Stimulated activated CD8-positive, alpha-beta memory T cell treated with anti-CD3 and anti-CD28 coated beads, Interleukin-7, amount 100 ng/mL, for 1 hour (primary cell): Measurements from ENCODE around the gene LZIC.
A peak's percentile ranks its signal among the peaks of the same experiment; 100 is the strongest.

ENCODE experiments used
- DNase-seq, 2 donors: peaks; one replicate each; pipeline ENCODE4 v3.0.0-alpha.2; 2020; ENCODE audit warnings: low read depth in 2 of 2

Gene LZIC

GRCh38 chr1:9910423-9911178 lies 32.6 kb downstream of the LZIC start:
- DNase-seq = peak; percentile 100

DNA sequence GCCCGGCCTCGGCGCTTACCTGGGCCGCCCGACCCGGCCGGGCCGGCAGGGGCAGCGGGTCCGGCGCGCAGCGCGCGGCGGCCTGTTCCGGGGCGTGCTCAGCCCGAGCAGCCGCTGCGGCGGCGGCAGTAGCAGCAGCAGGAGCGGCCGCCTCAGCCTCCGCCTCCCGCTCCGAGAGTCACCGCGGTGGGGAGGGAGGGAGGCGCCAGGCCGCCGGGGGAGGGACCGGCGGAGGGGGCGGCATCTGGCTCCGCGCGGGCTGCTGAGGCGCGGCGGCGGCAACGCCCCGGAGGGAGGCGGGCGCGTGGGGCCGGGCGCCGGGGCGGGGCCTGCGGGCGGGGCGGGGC lies 33.1 kb downstream of the LZIC start, which contains the start of gene CTNNBIP1:
CTNNBIP1 (minus strand) TSS at position 194 of the 347 bp plus-strand sequence. CDS start 38,205 bp downstream, outside the sequence.
- no peak for DNase-seq

GRCh38 chr1:9909234-9910046 lies 33.8 kb downstream of the LZIC start:
- no peak for DNase-seq

GRCh38 chr1:9908871-9909233 lies 34.3 kb downstream of the LZIC start:
- no peak for DNase-seq

- DNase-seq = no peak
Observed at GRCh38 chr1:9907441-9907840, 35.8 kb downstream of the LZIC start.

- no peak for DNase-seq
Observed at GRCh38 chr1:9906466-9906865, 36.7 kb downstream of the LZIC start.

DNA sequence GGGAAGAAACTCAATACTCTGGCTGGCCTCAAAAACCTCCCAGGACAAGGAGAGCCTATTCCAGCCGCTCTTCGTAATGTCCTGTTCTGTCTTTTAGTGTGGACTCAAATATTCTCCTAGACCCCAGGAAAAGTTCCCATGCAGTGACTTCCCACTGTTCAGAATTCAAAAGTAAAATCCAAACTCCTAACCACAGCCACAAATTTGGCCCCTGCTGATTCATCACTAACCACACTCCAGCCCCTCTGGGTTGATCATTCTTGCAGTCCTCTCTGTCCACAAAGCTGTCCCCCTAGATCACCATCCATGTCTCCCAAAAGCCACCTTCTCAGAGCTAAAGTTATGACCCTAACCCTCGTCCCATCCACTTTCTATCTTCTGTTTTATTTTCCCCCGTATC lies 38.2 kb downstream of the LZIC start:
- no peak for DNase-seq

DNA sequence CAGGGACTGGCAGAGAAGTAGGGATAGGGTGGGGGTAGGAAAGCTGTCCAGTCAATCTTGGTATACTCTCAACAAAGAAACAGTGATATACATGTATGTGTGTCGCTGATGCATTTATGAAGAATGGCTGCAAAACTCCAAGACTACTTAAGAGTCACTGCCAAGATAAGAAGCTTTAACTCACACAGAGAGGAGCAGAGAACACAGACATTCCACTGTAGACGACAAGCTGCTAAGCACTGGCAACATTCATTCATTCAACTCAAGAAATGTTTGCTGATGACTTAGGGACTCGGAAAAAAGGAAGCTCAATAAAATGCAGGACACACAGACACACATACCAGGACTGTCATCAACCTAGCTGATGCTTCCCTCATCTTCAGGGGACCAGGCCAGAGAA lies 38.6 kb downstream of the LZIC start:
- no peak for DNase-seq

GRCh38 chr1:9903801-9904527 lies 39.2 kb downstream of the LZIC start:
- DNase-seq = no peak

DNA sequence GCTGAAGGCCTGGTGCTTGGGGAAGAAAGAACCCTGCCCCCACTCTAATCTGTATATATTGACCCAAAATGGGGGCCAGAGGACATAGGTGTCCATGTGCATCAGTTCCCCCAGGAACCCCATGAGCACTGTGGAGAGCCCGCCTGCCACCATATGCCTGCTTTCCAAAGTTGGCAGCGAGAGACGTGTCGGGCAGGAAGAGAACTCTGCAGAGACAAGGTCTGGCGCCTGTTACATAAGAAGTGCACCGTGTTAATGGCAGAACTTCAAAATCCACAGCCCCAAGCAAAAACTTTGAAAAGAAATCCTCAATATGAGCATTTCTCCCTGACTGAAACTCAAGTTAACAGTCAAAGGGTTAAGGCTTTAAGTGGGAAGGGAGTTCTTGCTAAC lies 41.1 kb downstream of the LZIC start:
- DNase-seq = no peak

DNA sequence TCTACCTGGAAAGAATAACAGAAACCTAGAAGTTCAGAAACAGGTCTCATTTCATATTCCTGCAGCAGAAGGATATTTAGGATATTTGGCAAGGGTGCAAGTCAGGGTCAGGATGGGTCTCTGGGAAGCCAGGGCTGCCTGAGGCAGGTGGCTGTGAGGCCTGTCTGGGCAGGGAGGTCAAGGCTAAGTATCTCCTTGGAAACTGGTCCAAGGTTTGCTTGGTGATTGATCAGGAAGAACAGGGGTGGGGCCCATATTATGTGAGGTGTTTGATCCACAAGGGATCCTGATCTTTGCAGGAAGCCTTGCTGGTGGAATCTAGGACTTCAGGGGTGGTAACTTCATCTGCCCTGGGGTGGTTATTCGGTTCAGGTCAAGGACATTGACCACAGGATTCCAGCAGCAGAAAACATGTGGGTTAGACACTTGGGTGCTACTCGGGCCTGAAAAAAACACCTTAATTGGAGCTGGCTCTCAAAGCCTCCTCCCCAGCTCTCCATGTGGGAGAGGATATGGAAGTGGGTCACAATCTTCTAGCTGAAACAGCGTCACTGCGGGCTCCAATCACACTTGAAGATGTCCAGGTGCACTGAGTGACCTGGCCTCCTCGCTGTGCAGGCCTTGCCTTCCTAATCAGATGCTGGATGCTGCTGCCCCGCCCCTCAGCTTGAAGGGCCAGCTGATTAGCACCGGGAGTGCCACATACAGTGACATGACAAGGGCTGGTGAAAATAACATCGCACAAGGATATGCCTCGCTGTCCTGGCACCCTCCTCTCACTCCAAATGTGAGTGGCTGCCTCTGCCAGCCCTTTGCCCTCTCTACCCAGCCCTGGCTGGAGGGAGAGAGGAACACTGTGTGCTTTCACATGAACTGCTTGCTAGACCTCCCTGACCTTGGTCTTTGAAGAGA lies 41.8 kb downstream of the LZIC start:
- no peak for DNase-seq

GRCh38 chr1:9900142-9901043 lies 42.8 kb downstream of the LZIC start:
- DNase-seq = no peak

GRCh38 chr1:9894115-9894514 lies 49.1 kb downstream of the LZIC start:
- no peak for DNase-seq

DNA sequence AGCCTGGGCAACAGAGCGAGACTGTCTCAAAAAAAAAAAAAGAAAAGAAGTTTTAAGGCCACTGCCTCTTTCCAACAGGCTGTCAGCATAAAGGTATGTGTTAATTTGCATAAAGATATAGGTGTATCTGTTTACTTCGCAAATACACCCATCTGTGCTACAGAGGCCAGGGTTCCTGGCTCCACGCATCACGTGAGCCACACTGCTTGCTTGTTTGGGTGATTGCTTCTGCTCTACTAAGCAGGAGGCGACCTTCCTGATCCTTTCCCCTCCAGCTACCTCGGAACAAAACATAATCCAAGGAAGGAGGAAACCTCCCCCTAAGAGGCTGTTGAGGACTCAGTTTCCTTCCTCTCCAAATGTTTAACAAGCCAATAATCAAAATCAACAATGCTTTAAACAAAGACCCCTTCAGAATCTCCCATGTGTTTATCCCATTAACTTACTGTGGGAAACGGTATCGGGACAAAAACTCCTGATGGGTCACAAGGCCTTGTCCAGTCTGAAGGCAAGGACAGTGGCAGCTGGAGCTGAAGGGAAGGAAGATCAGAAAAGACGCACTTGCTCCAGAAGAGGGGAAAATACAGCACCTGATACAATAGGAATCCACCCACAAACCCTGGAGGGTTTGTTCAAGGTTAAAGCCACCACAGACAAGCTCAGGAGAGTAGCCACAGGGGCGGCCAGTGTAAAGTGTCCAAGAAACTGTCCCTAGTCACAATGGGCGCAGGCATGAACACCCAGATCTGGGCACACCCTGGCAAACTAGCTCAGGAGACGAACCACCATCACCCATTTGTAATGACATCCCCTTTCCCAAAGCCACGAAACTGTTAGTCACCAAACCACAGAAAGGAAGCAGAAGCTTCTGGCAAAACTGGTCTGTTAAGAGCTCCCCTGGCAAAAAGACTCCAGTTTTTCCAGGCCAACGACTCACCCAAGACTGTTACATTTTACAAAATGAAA lies 50.3 kb downstream of the LZIC start:
- no peak for DNase-seq

DNA sequence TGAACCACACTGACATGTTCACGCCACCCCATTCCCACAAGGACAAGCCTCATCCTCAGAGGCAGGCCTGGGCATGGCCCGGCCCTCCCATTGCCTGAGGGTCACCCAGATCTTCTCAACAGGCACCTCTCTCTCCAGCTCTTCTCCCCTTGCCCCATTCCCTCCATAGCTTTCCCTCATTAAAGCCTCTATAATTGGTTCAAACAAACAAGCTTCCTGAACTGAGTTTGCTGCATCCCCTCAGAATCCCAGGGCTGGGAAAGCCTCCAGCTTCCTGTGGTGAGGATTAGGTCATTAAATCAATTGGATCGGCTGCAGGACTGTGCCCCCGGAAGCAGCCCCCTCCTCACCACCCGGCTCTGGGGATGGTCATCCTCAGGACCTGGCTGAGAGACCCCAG lies 52.0 kb downstream of the LZIC start:
- no peak for DNase-seq

DNA sequence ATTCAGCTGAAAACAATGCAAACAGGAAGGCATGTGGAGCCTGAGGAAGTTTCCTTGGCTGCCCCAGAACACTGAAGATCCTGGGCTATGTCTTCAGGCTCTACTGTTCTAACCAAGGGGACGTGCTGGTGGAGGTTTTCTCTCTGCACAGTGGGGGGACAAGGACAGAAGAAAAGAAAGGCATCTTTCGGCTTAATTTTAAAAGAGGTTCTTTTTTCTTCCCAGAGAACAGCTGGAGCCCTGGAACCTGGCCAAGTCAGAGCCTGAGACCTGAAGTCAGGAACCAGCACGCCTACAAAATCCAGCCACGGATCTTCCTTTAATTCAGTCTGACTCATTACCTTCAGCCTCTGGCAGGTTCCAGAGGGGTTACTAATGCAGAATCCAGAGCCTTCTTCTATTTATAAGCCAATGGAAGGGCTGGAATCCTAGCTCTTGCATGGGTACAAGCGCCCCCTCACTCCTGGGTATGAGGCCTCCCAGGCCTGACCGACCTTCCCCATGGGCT lies 52.9 kb downstream of the LZIC start:
- DNase-seq = no peak

DNA sequence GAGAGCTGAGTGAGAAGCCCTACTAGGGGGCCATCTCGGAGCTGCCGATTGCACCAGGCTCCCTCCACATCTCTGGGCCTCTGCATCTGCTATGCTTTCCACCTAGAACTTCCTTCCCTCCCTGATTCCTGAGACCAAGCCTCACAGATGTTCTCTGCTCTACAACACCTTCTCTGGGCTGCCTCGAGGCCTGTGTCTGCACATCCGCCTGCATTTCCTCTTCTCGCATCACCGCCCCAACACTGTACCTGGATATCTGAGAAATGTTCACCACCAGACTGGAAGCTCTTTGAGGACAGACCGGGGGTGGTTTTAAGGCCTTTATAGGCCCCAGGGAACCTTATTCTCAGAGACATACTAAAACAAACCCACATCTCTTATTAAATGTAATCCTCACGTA lies 53.8 kb downstream of the LZIC start:
- no peak for DNase-seq

DNA sequence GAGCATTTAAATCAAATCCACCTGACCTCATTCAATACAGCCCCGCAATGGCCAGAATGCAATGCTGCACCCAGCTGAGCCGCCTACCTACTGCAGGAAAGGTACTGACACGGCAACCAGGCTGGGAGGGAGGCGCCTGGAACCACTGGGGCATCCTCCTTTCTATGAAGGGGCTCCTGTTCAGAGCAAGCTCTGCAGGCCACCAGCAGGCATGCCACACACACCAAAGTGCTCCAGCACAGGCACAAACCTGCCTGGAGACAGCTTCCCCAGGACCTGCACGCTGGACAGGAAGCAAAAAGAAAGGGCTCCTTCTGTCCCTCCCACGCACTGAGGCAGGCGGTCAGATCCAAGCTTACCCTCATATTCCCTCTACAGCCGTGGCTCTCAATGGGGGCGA lies 54.3 kb downstream of the LZIC start:
- no peak for DNase-seq

DNA sequence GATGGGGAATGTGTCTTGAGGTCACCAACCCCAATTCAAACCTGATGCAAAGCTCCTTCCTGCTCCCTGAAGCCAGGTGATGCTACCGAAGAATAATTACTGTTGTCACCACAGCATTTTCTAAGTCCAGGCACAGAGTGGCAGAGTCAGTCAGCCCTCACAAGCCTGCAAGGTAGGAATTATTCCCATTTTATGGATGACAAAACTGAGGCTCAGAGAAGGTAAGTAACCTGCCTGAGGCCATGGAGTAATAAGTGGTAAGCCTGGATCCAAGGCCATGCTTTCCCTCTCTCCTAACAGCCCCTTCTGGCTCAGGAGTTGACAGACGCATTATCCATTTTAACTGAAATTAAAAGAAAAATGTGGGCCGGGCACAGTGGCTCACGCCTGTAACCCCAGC lies 56.1 kb downstream of the LZIC start:
- no peak for DNase-seq
